Endothelial cell (in vitro differentiated cells): Measurements from ENCODE around the gene DDX21. TPM values are rescaled to one million over a fixed set of nuclear protein-coding genes. Genes with fewer than 3 reads are reported as not detected.
"Not testable (repeated sequence)": the region's sequence is repeated elsewhere in the genome, so short reads cannot be mapped to it uniquely, and the experiment has no call there.

ENCODE experiments used
- DNase-seq: peaks from one replicate; pipeline ENCODE4 v3.0.0; 2021; ENCODE audit warnings: low spot score
- H3K27ac Mint-ChIP-seq: one replicate; pipeline ENCODE4 v1.8.0; 2021; ENCODE audit warnings: mixed read lengths, inconsistent platforms; ENCODE audit not compliant: unreplicated experiment
- H3K27me3 Mint-ChIP-seq: one replicate; pipeline ENCODE4 v1.8.0; 2021; ENCODE audit warnings: mild to moderate bottlenecking, moderate library complexity, mixed read lengths, inconsistent platforms; ENCODE audit not compliant: unreplicated experiment
- H3K36me3 Mint-ChIP-seq: one replicate; pipeline ENCODE4 v1.8.0; 2021; ENCODE audit warnings: mild to moderate bottlenecking, low read depth, mixed read lengths, inconsistent platforms; ENCODE audit not compliant: unreplicated experiment
- H3K4me1 Mint-ChIP-seq: one replicate; pipeline ENCODE4 v1.8.0; 2021; ENCODE audit warnings: mild to moderate bottlenecking, mixed read lengths, inconsistent platforms; ENCODE audit not compliant: unreplicated experiment
- H3K4me3 Mint-ChIP-seq: one replicate; pipeline ENCODE4 v1.8.0; 2021; ENCODE audit warnings: mild to moderate bottlenecking, mixed read lengths, inconsistent platforms; ENCODE audit not compliant: unreplicated experiment
- H3K9me3 Mint-ChIP-seq: one replicate; pipeline ENCODE4 v1.8.0; 2021; ENCODE audit warnings: mixed read lengths, inconsistent platforms; ENCODE audit not compliant: unreplicated experiment
- CTCF ChIP-seq: fragments of 200-600 bp; sonication (generic); IDR thresholded peaks from one replicate; pipeline ENCODE4 v1.5.0; 2021; ENCODE audit warnings: antibody characterized with exemption; ENCODE audit not compliant: unreplicated experiment
- total RNA-seq: library from RNA; stranded (reverse); fragmentation: NEBNext Ultra II Directional; extraction: Animal tissue kit (Norgen Biotek cat#: 25700); gene quantifications from one replicate; pipeline ENCODE4 v1.2.1, GENCODE V29; 2021; ENCODE audit not compliant: unreplicated experiment

Gene DDX21
- total RNA-seq, 1 donor from 2014 or later = 38.5 TPM

DNA sequence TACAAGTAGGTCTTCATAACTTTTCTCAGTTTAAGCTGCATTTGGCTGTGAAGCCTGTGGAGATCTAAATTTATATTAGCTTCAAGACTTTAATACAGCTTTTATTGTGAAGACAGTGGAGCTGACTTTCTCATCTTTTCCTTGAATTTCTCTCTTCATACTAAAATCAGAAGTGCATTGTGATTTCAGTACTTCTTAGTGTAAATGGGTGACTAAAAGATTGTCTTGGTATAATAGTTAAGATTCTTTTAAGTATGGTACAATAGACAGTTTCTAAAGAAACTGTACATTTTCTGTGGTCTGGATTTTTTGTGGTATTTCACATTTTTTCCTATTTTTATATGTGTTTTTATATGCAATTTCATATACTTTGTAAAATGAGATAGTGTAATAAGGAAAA is 21.0 kb upstream of the DDX21 start:
- H3K4me3 Mint-ChIP-seq = no peak overlapping the region
- peaks cover 33% of the 10 kb centered on the region for H3K36me3 Mint-ChIP-seq
- no peak for DNase-seq
- peaks cover under 1% of the 10 kb centered on the region for H3K27me3 Mint-ChIP-seq
- no peak for TF ChIP-seq CTCF
- H3K4me1 Mint-ChIP-seq = no peaks in the 10 kb centered on the region
- H3K27ac Mint-ChIP-seq = no peak overlapping the region
- no peaks in the 10 kb centered on the region for H3K9me3 Mint-ChIP-seq

- no peak for DNase-seq
- H3K9me3 Mint-ChIP-seq = no peaks in the 10 kb centered on the region
- H3K27ac Mint-ChIP-seq = no peak overlapping the region
- H3K4me1 Mint-ChIP-seq = no peaks in the 10 kb centered on the region
- no peaks in the 10 kb centered on the region for H3K27me3 Mint-ChIP-seq
- peaks cover 19% of the 10 kb centered on the region for H3K36me3 Mint-ChIP-seq
- no peak overlapping the region for H3K4me3 Mint-ChIP-seq
- no peak for TF ChIP-seq CTCF
Observed at GRCh38 chr10:68938117-68938516, 17.9 kb upstream of the DDX21 start.

DNA sequence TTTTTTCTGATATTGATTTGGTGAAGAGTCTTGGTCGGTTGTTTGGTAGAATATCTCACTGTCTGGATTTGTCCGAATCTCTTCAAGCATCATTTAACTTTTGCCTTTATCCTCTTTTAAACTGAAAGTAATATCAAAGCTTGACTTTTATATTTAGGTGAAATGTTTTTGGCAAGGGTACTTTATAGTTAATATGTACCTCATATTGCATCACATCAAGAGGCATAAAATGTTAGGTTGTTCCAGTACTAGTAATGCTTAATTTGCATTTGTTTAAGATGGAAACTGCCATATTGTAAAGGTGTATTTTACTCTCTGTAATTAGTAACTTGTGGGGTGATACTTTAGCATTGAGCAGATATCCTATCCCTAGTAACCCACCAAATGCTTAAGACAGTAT is 17.1 kb upstream of the DDX21 start:
- Mint-ChIP-seq H3K4me1 (no peaks in the 10 kb centered on the region), H3K36me3 (peaks cover 19% of the 10 kb centered on the region), H3K9me3 (no peaks in the 10 kb centered on the region), H3K4me3 (no peak overlapping the region), H3K27ac (no peak overlapping the region), H3K27me3 (no peaks in the 10 kb centered on the region)
- DNase-seq = no peak
- TF ChIP-seq CTCF = no peak

- not testable (repeated sequence) for DNase-seq, H3K9me3 Mint-ChIP-seq, H3K27ac Mint-ChIP-seq, H3K27me3 Mint-ChIP-seq, H3K4me1 Mint-ChIP-seq, H3K4me3 Mint-ChIP-seq
- peaks cover 25% of the 10 kb centered on the region for H3K36me3 Mint-ChIP-seq
Observed at GRCh38 chr10:68940917-68941316, 15.1 kb upstream of the DDX21 start.

DNA sequence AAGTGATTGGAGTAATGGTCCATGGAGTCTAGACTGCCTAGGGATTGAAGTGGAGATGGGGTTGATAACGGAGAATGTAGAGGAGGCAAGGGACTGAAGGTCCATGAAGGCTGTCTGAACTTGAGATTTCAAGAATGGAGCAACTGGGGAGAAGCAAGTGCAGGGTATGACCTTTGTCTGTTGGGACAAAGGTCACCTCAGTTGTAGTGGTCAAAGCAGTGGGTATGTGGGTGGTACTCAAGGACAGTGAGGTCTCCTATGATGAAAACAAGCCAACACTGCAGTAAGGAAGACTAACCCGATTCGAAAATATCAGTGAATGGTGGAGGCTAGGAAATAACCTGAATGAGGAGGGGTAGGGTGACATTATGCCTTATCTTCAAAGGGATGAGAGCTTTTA is 5.4 kb upstream of the DDX21 start:
- Mint-ChIP-seq H3K9me3 (no peaks in the 10 kb centered on the region), H3K4me1 (no peaks in the 10 kb centered on the region), H3K27ac (no peak overlapping the region), H3K4me3 (no peak overlapping the region), H3K36me3 (peaks cover 12% of the 10 kb centered on the region), H3K27me3 (no peaks in the 10 kb centered on the region)
- no peak for TF ChIP-seq CTCF
- no peak for DNase-seq

- Mint-ChIP-seq H3K4me1 (peaks cover 13% of the 10 kb centered on the region), H3K27me3 (peaks cover 9% of the 10 kb centered on the region), H3K36me3 (peaks cover 5% of the 10 kb centered on the region), H3K27ac (peak overlapping the region; percentile 52), H3K9me3 (no peaks in the 10 kb centered on the region), H3K4me3 (no peak overlapping the region)
- DNase-seq = no peak
- no peak for TF ChIP-seq CTCF
Observed at GRCh38 chr10:68954904-68955303, 1.1 kb upstream of the DDX21 start.
